Suprapubic skin (tissue), 4 donors: ENCODE measurements around the gene S100A9.

ENCODE experiments used
- POLR2A ChIP-seq, 2 donors: fragments of 450-650 bp; IDR thresholded peaks; one replicate each; pipeline ENCODE4 v1.6.1; 2017; ENCODE audit warnings: antibody characterized with exemption in 2 of 2, mild to moderate bottlenecking in 2 of 2, moderate library complexity in 2 of 2
- POLR2AphosphoS5 ChIP-seq, 3 donors: sonication (generic); formaldehyde crosslinking; IDR thresholded peaks; one replicate each; pipeline ENCODE4 v1.6.1; 2017; ENCODE audit warnings: antibody characterized with exemption in 3 of 3

- TF ChIP-seq POLR2A (IDR thresholded peaks at IDR 0.05) (no peak), POLR2AphosphoS5 (IDR thresholded peaks at IDR 0.05) (no peak)
Observed at GRCh38 chr1:153399401-153400055, 41.9 kb downstream of the S100A9 start.
